HEK293 (cell line): Measurements from ENCODE around the gene R3HDM2.
A peak's percentile ranks its signal among the peaks of the same experiment; 100 is the strongest.

Source experiments
- CTCF ChIA-PET: fragments of 350-600 bp; formaldehyde crosslinking; extraction: SDS; loops from one replicate; lab custom pipeline; 2021; ENCODE audit warnings: antibody characterized with exemption; lab: Yijun Ruan, JAX
- POLR2A ChIA-PET: fragments of 300-600 bp; formaldehyde crosslinking; extraction: SDS; loops from one replicate; lab custom pipeline; 2020; ENCODE audit warnings: antibody characterized with exemption, inconsistent platforms; lab: Yijun Ruan, JAX
- H3K27ac ChIP-seq: fragments of 200-500 bp; sonication (Bioruptor generic); 2 replicates; pipeline ENCODE4 v1.5.1; 2014; ENCODE audit warnings: low read depth, low read length, control low read depth, inconsistent platforms; ENCODE audit errors: extremely low read depth
- H3K36me3 ChIP-seq, 2 experiments: fragments of 200-500 bp in 1 of 2; sonication (Bioruptor generic) in 1 of 2; 1 replicate in 1 of 2; 2 replicates in 1 of 2; pipeline ENCODE4 v1.5.1; 2014 to 2017; ENCODE audit warnings: inconsistent platforms in 2 of 2, low read length in 2 of 2; ENCODE audit not compliant: control insufficient read depth in 2 of 2, insufficient read depth in 1 of 2
- H3K4me1 ChIP-seq: fragments of 200-500 bp; sonication (Bioruptor generic); 2 replicates; pipeline ENCODE4 v1.5.1; 2014; ENCODE audit warnings: mild to moderate bottlenecking, low read length, inconsistent platforms; ENCODE audit not compliant: control insufficient read depth, insufficient read depth
- H3K4me3 ChIP-seq: 2 replicates; pipeline ENCODE4 v1.5.1; 2011; ENCODE audit warnings: low read depth, mild to moderate bottlenecking, control low read depth, low read length, moderate library complexity
- H3K9me3 ChIP-seq: fragments of 200-500 bp; sonication (Bioruptor generic); 2 replicates; pipeline ENCODE4 v1.5.1; 2014; ENCODE audit warnings: low read depth, low read length, inconsistent platforms; ENCODE audit not compliant: control insufficient read depth, insufficient read depth
- EGR2 ChIP-seq: fragments of 450-650 bp; formaldehyde crosslinking; IDR thresholded peaks from 2 replicates; pipeline ENCODE4 v1.5.1; 2016; ENCODE audit warnings: low read depth, missing biosample characterization, missing genetic modification characterization
- KLF9 ChIP-seq: fragments of 450-650 bp; formaldehyde crosslinking; IDR thresholded peaks from 2 replicates; pipeline ENCODE4 v1.5.1; 2016; ENCODE audit warnings: missing biosample characterization, missing genetic modification characterization, low read depth
- SCRT1 ChIP-seq: fragments of 450-650 bp; formaldehyde crosslinking; IDR thresholded peaks from 2 replicates; pipeline ENCODE4 v1.5.1; 2016; ENCODE audit warnings: missing biosample characterization, missing genetic modification characterization, borderline replicate concordance
- SCRT2 ChIP-seq: fragments of 450-650 bp; formaldehyde crosslinking; IDR thresholded peaks from 2 replicates; pipeline ENCODE4 v1.5.1; 2016; ENCODE audit warnings: missing biosample characterization, missing genetic modification characterization
- SP2 ChIP-seq: fragments of 450-650 bp; formaldehyde crosslinking; IDR thresholded peaks from 2 replicates; pipeline ENCODE4 v1.5.1; 2016; ENCODE audit warnings: missing biosample characterization, missing genetic modification characterization
- SP7 ChIP-seq: fragments of 450-650 bp; formaldehyde crosslinking; IDR thresholded peaks from 2 replicates; pipeline ENCODE4 v1.5.1; 2016; ENCODE audit warnings: missing biosample characterization, missing genetic modification characterization
- ZBTB48 ChIP-seq: fragments of 450-650 bp; formaldehyde crosslinking; IDR thresholded peaks from 2 replicates; pipeline ENCODE4 v1.5.1; 2016; ENCODE audit warnings: missing biosample characterization, missing genetic modification characterization
- ZFHX2 ChIP-seq: fragments of 450-650 bp; formaldehyde crosslinking; conservative IDR thresholded peaks from 2 replicates; pipeline ENCODE4 v1.5.1; 2016; ENCODE audit warnings: missing biosample characterization, missing genetic modification characterization
- ZNF366 ChIP-seq: fragments of 450-650 bp; formaldehyde crosslinking; conservative IDR thresholded peaks from 2 replicates; pipeline ENCODE4 v1.5.1; 2016; ENCODE audit warnings: missing biosample characterization, missing genetic modification characterization
- ZNF660 ChIP-seq: fragments of 450-650 bp; IDR thresholded peaks from 2 replicates; pipeline ENCODE4 v1.5.1; 2018; ENCODE audit warnings: missing biosample characterization, mild to moderate bottlenecking, missing genetic modification characterization
- ZNF843 ChIP-seq: fragments of 450-650 bp; formaldehyde crosslinking; IDR thresholded peaks from 2 replicates; pipeline ENCODE4 v1.5.1; 2016; ENCODE audit warnings: missing biosample characterization, missing genetic modification characterization
- TF ChIP-seq, protein P1 (sequence below): fragments of 450-650 bp; formaldehyde crosslinking; IDR thresholded peaks from 2 replicates; pipeline ENCODE4 v1.5.1; 2016; ENCODE audit warnings: missing biosample characterization, missing genetic modification characterization
- TF ChIP-seq, protein P2 (sequence below): fragments of 450-650 bp; formaldehyde crosslinking; IDR thresholded peaks from 2 replicates; pipeline ENCODE4; 2016; ENCODE audit warnings: missing biosample characterization, missing genetic modification characterization
- TF ChIP-seq, protein P3 (sequence below): fragments of 450-650 bp; formaldehyde crosslinking; IDR thresholded peaks from 2 replicates; pipeline ENCODE4 v1.5.1; 2016; ENCODE audit warnings: missing biosample characterization, missing genetic modification characterization
- TF ChIP-seq, protein P4 (sequence below): fragments of 450-650 bp; IDR thresholded peaks from 2 replicates; pipeline ENCODE4 v1.5.1; 2018; ENCODE audit warnings: missing biosample characterization, missing genetic modification characterization

The R3HDM2 gene

GRCh38 chr12:57215668-57216013 is 215.2 kb downstream of the R3HDM2 start:
- H3K4me1 ChIP-seq: peaks cover 5% of the 10 kb centered on the region
- TF ChIP-seq SP2 (tag by site-specific recombination) (0 out of 2 replicates have a peak, but pooled peaks have one; percentile 1), SCRT1 (tag by site-specific recombination) (peak; percentile 54), SP7 (tag by site-specific recombination) (no peak), ZNF366 (tag by site-specific recombination) (peak; percentile 92), ZNF660 (no peak), KLF9 (no peak), ZNF843 (tag by site-specific recombination) (no peak), SCRT2 (tag by site-specific recombination) (peak; percentile 91), ZBTB48 (tag by site-specific recombination) (peak; percentile 35; the same call in 1 of the 2 replicates)
- TF ChIP-seq, protein P1, sequence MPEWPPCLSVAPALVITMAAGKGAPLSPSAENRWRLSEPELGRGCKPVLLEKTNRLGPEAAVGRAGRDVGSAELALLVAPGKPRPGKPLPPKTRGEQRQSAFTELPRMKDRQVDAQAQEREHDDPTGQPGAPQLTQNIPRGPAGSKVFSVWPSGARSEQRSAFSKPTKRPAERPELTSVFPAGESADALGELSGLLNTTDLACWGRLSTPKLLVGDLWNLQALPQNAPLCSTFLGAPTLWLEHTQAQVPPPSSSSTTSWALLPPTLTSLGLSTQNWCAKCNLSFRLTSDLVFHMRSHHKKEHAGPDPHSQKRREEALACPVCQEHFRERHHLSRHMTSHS (tag by site-specific recombination): no peak
- TF ChIP-seq, protein P2, sequence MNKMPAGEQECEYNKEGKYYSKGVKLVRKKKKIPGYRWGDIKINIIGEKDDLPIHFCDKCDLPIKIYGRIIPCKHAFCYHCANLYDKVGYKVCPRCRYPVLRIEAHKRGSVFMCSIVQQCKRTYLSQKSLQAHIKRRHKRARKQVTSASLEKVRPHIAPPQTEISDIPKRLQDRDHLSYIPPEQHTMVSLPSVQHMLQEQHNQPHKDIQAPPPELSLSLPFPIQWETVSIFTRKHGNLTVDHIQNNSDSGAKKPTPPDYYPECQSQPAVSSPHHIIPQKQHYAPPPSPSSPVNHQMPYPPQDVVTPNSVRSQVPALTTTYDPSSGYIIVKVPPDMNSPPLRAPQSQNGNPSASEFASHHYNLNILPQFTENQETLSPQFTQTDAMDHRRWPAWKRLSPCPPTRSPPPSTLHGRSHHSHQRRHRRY (tag by site-specific recombination): no peak
- TF ChIP-seq, protein P3, sequence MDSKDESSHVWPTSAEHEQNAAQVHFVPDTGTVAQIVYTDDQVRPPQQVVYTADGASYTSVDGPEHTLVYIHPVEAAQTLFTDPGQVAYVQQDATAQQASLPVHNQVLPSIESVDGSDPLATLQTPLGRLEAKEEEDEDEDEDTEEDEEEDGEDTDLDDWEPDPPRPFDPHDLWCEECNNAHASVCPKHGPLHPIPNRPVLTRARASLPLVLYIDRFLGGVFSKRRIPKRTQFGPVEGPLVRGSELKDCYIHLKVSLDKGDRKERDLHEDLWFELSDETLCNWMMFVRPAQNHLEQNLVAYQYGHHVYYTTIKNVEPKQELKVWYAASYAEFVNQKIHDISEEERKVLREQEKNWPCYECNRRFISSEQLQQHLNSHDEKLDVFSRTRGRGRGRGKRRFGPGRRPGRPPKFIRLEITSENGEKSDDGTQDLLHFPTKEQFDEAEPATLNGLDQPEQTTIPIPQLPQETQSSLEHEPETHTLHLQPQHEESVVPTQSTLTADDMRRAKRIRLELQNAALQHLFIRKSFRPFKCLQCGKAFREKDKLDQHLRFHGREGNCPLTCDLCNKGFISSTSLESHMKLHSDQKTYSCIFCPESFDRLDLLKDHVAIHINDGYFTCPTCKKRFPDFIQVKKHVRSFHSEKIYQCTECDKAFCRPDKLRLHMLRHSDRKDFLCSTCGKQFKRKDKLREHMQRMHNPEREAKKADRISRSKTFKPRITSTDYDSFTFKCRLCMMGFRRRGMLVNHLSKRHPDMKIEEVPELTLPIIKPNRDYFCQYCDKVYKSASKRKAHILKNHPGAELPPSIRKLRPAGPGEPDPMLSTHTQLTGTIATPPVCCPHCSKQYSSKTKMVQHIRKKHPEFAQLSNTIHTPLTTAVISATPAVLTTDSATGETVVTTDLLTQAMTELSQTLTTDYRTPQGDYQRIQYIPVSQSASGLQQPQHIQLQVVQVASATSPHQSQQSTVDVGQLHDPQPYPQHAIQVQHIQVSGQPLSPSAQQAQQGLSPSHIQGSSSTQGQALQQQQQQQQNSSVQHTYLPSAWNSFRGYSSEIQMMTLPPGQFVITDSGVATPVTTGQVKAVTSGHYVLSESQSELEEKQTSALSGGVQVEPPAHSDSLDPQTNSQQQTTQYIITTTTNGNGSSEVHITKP: peak; percentile 65
- H3K4me3 ChIP-seq: no peak overlapping the region
- CTCF ChIA-PET: interaction anchor here (0.5 to 8.8 kb wide), 3 partner anchors 21 to 735 kb away, joined by 3 to 628 read pairs (median 75); partner anchors contain the start of genes INHBE and SHMT2
- H3K9me3 ChIP-seq: no peaks in the 10 kb centered on the region
- H3K36me3 ChIP-seq: peaks cover 0 to 24% of the 10 kb centered on the region in 2 experiments; a peak in 1 of 3 replicates
- no peak overlapping the region for H3K27ac ChIP-seq
- POLR2A ChIA-PET: interaction anchor here (0.8 to 4.8 kb wide), 3 partner anchors 15 to 26 kb away, joined by 4 to 44 read pairs (median 14); partner anchors contain the start of gene SHMT2

- peaks cover 0 to 28% of the 10 kb centered on the region in 2 experiments; a peak in 1 of 3 replicates for H3K36me3 ChIP-seq
- H3K4me3 ChIP-seq: no peak overlapping the region
- peaks cover 5% of the 10 kb centered on the region for H3K4me1 ChIP-seq
- TF ChIP-seq ZFHX2 (tag by site-specific recombination) (peak; percentile 68), EGR2 (tag by site-specific recombination) (peak; percentile 58; the same call in 1 of the 2 replicates)
- TF ChIP-seq, protein P4, sequence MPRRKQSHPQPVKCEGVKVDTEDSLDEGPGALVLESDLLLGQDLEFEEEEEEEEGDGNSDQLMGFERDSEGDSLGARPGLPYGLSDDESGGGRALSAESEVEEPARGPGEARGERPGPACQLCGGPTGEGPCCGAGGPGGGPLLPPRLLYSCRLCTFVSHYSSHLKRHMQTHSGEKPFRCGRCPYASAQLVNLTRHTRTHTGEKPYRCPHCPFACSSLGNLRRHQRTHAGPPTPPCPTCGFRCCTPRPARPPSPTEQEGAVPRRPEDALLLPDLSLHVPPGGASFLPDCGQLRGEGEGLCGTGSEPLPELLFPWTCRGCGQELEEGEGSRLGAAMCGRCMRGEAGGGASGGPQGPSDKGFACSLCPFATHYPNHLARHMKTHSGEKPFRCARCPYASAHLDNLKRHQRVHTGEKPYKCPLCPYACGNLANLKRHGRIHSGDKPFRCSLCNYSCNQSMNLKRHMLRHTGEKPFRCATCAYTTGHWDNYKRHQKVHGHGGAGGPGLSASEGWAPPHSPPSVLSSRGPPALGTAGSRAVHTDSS (tag by site-specific recombination): no peak
- TF ChIP-seq, all 188 proteins: peak for 2
- POLR2A ChIA-PET: interaction anchor here (2.2 to 4.8 kb wide), 3 partner anchors 15 to 23 kb away, joined by 14 to 44 read pairs (median 17); partner anchors contain the start of gene SHMT2
- Histone ChIP-seq H3K27ac (no peak overlapping the region), H3K9me3 (no peaks in the 10 kb centered on the region)
- CTCF ChIA-PET: interaction anchor here (0.6 to 8.8 kb wide), 9 partner anchors 9 to 263 kb away, joined by 4 to 628 read pairs (median 9); partner anchors contain the start of genes GLI1, INHBE, SHMT2 and STAC3
These were observed 215.8 kb downstream of the R3HDM2 start for GRCh38 chr12:57215065-57215464.
